Choroid plexus epithelial cell (primary cell): ENCODE measurements around the gene DHX15.
A peak's percentile ranks its signal among the peaks of the same experiment; 100 is the strongest.

Experiments used
- DNase-seq: peaks from one replicate; pipeline ENCODE4 v3.0.0-alpha.2; 2010; ENCODE audit warnings: low read depth
- H3K4me3 ChIP-seq: 2 replicates; pipeline ENCODE4 v1.5.1; 2011; ENCODE audit warnings: low read depth, mild to moderate bottlenecking, control low read depth, low read length, moderate library complexity
- CTCF ChIP-seq: conservative IDR thresholded peaks from 2 replicates; pipeline ENCODE4 v1.5.1; 2011; ENCODE audit warnings: low read depth, mild to moderate bottlenecking, control low read depth, inconsistent platforms, low read length, moderate library complexity

Gene DHX15

GRCh38 chr4:24519649-24520048, 64.7 kb downstream of the DHX15 start:
- DNase-seq = peak; percentile 89
- H3K4me3 ChIP-seq = no peak overlapping the region
- TF ChIP-seq CTCF = no peak

- no peak for DNase-seq
- no peak for TF ChIP-seq CTCF
- H3K4me3 ChIP-seq = no peak overlapping the region
These were observed 66.7 kb downstream of the DHX15 start for GRCh38 chr4:24517676-24518075.

- no peak for TF ChIP-seq CTCF
- H3K4me3 ChIP-seq = no peak overlapping the region
- no peak for DNase-seq
These were observed 67.4 kb downstream of the DHX15 start for GRCh38 chr4:24516926-24517325.

GRCh38 chr4:24515698-24516097, 68.7 kb downstream of the DHX15 start:
- no peak for TF ChIP-seq CTCF
- no peak overlapping the region for H3K4me3 ChIP-seq
- DNase-seq = no peak

GRCh38 chr4:24514808-24515207, 69.5 kb downstream of the DHX15 start:
- TF ChIP-seq CTCF = peak; percentile 64
- no peak overlapping the region for H3K4me3 ChIP-seq
- peak; percentile 28 for DNase-seq

GRCh38 chr4:24513718-24514117, 70.6 kb downstream of the DHX15 start:
- H3K4me3 ChIP-seq = no peak overlapping the region
- no peak for DNase-seq
- TF ChIP-seq CTCF = no peak

GRCh38 chr4:24511371-24512063, 72.8 kb downstream of the DHX15 start:
- TF ChIP-seq CTCF = no peak
- DNase-seq = peak; percentile 25
- no peak overlapping the region for H3K4me3 ChIP-seq
